GM21576 (cell line): ENCODE measurements around the gene TOR1AIP1.
"Not testable (repeated sequence)": the region's sequence is repeated elsewhere in the genome, so short reads cannot be mapped to it uniquely, and the experiment has no call there.

ENCODE experiments used
- ATAC-seq: cut with Tn5 transposase; IDR thresholded peaks from one replicate; pipeline ENCODE4 v1.9.1; 2021; ENCODE audit warnings: mild to moderate bottlenecking, moderate library complexity; ENCODE audit not compliant: unreplicated experiment

TOR1AIP1 gene

GRCh38 chr1:179937668-179938254 is 55.7 kb downstream of the TOR1AIP1 start:
- ATAC-seq, result no peak

- no peak for ATAC-seq
Measured at GRCh38 chr1:179938752-179939151, 56.7 kb downstream of the TOR1AIP1 start.

- no peak for ATAC-seq
Measured at GRCh38 chr1:179939941-179940340, 57.9 kb downstream of the TOR1AIP1 start.

- ATAC-seq, result no peak
Measured at GRCh38 chr1:179941454-179941853, 59.4 kb downstream of the TOR1AIP1 start.

- ATAC-seq, result no peak
Measured at GRCh38 chr1:179950651-179951050, 68.6 kb downstream of the TOR1AIP1 start.

DNA sequence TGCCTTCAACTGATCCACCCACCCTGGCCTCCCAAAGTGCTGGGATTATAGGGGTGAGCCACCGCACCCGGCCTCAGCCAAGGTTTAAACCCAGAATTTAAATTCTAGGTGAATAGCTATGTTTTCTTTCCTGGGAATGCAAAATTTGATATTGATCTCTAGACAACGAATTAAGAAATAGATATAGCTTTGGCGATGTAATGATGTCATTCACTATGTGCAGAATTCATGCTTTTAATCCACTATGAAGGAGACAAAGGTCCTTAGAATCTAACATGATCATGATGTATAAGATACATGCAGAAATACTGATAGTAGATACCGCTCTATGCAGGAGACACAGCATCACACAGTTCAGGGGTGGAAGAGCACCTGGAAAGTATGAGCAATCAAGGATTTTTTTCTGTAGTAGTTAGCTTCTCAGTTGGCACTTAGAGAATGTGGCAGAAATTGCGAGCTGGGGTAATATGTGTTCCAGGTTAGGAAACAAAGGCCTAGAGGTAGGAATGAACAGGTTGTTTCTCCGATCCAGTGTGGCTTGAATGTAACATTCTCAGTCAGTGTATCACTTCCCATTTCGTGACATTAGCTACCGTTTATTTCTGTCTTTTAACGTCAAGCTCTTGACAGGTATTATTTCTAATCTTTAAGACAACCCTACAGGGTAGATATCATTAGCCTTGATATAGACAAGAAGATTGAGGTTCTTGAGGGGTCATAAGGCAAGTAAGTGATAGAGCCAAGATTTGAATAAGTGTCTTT is 69.5 kb downstream of the TOR1AIP1 start:
- no peak for ATAC-seq

DNA sequence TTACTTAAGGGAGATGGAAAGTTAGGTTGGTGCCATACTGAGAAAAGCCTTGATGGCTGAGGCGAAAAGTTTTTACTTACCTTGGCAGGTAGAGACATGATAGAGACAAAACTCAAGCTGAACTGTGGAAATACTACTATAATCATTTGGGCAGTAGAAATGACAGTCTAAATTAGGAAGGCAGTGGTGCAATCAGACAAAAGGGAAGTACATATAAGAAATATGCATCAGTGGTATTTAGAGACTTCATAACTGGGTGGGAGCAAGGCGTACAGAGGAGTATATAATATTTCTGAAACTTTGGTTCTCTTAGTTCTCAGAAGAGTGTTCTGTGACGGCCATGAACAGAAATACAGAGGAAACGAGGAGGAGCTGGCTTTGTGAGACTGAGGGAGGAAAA is 70.1 kb downstream of the TOR1AIP1 start:
- no peak for ATAC-seq

DNA sequence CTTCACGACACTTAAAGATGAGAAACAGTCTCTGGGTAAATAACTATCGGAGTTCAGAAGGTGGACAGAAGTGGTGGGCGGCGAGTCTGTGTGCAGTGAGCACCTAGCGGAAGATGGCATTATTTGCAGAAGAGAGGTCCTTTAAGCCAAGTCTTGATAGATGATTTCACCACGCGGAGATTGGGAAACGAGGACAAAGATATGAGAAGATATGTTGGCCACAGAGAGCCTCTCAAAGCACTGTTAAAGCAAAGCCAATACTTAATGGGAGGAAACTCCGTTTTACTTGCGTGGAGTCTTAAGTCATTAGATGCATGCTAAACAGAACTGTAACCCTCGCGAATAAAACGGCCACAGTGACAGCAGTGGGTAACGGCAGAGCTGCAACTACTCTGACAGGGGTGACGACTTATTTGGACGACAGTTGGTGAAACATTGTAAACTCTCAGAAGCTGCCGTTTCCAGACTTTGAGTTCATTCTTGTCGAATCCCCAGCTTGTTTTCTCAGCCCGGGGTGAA is 71.9 kb downstream of the TOR1AIP1 start:
- ATAC-seq, result no peak

DNA sequence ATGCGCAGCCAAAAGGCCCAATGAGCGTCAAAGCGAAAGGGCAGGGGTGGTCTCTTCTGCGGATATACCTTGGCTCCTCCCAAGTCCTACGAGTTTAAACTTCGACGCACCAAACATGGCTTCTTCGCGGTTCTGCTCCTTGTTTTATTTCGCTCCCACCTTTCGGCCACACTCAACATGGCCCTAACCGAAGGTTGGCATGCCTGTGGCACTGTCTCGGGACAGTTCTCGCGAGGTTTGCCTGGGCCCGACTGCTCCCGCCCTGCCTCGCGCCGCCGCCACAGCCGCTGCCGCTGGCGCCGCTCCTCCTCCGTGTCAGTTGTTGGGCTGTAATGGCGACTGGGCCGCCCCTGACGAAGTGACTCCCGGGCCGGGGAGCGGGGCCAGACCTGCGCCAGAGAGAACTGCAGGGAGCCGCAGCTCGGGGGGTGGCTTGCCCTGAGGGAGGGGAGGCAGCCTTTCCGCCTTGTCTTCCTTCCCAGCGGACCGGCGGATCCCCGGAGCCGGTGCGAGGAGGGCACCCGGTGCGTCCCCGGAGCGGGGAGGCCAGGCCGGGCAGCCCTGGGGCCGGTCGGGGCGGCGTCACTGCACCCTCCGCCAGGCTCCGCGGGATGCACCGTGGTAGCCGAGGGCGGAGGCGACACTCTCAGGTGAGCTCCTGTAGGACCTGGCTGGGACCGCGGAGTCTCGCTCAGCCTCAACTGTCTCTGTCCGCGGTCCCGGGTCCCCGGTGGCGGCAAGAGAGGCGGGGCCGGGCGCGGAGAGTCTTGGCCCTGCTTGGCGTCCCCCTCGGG is 72.6 kb downstream of the TOR1AIP1 start, which contains the start of gene CEP350:
Gene CEP350 (plus strand): TSS at position 318 of the 794 bp plus-strand sequence. CDS start 31,372 bp downstream, outside the sequence.
- ATAC-seq, result peak; percentile 89

DNA sequence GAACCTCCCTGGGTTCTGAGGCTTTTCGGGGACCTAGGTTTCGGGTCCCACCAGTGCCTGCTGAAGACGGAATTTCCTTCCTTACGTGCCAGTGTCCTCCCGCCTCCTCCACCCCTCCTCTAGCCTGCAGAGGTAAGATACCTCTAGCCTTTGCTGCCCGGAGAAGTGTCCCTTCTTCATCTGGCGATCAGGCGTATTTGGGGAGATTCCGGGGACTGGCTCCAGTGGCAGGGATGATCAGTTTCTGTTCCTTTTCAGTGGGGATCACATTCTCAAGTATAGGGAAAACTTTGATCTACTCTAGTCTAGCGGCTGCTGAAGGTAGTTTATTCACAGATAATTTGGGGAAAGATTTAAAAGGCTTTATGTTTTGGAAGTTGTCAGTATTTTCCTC is 73.2 kb downstream of the TOR1AIP1 start:
- ATAC-seq, result peak; percentile 4

- ATAC-seq, result no peak
Measured at GRCh38 chr1:179955731-179956130, 73.6 kb downstream of the TOR1AIP1 start.

GRCh38 chr1:179958359-179958758 is 76.3 kb downstream of the TOR1AIP1 start:
- ATAC-seq, result no peak

DNA sequence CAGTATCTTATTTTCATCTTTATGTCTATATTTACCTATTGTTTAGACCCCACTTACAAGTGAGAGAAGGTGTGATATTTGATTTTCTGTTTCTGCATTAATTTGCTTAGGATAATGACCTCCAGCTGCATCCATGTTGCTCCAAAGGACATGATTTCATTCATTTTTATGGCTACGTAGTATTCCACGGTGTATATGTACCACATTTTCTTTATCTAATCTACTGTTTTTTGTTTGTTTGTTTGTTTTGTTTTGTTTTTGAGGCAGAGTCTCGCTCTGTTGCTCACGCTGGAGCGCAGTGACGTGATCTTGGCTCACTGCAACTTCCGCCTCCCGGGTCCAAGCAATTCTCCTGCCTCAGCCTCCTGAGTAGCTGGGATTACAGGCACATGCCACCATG is 80.1 kb downstream of the TOR1AIP1 start:
- not testable (repeated sequence) for ATAC-seq

DNA sequence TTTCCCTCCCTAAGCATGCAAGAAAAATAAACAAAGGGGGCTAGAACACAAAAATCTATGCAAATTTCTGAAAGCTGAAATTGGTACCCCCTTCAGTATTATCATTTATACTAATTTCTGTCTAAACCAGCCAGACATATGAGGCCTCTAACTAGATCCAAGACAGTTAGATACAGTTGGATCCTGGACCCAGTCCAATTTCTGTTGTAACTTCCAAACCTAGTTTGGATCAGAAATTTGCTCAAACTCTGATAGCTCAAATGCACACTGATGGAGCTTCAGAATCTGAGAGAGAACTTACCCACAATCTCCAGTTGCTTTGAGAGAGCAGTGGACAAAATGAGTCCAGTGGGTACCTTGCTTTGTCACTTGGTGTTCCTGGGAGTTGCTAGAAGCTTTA is 84.5 kb downstream of the TOR1AIP1 start:
- ATAC-seq, result no peak

GRCh38 chr1:179968284-179968993 is 86.4 kb downstream of the TOR1AIP1 start:
- no peak for ATAC-seq

GRCh38 chr1:179968994-179969919 is 87.2 kb downstream of the TOR1AIP1 start:
- ATAC-seq, result no peak
